Caco-2 (cell line): ENCODE measurements around the gene SETD1A. TPM values are rescaled to one million over a fixed set of nuclear protein-coding genes. Genes with fewer than 3 reads are reported as not detected.

Experiments used
- BruUV-seq: library from RNA; stranded (reverse); fragments of 400-500 nt; replicated peaks from 2 replicates; lab custom pipeline; 2021; lab: Mats Ljungman, UMichigan
- CTCF ChIA-PET: fragments of 300-600 bp; sonication (Branson Sonifier 250); formaldehyde crosslinking; loops from one replicate; lab custom pipeline; 2022; ENCODE audit warnings: antibody characterized with exemption; lab: Charles Lee
- POLR2A ChIA-PET: fragments of 300-600 bp; sonication (Branson Sonifier 250); formaldehyde crosslinking; loops from one replicate; lab custom pipeline; 2022; ENCODE audit warnings: antibody characterized with exemption; lab: Charles Lee
- DNase-seq, 2 experiments: peaks; one replicate each; pipeline versions ENCODE4 v3.0.0 to v3.0.0-alpha.2; 2020 to 2022
- H3K27me3 ChIP-seq: replicated peaks from 2 replicates; pipeline ENCODE4 v1.6.0; 2011; ENCODE audit warnings: low read length; ENCODE audit not compliant: control insufficient read depth, insufficient read depth
- H3K36me3 ChIP-seq: 2 replicates; pipeline ENCODE4 v1.5.1; 2011; ENCODE audit warnings: low read length; ENCODE audit not compliant: control insufficient read depth, insufficient read depth
- H3K4me1 ChIP-seq: fragments of 250-450 bp; sonication (Bioruptor Pico); 2 replicates; pipeline ENCODE4 v1.5.1; 2020; ENCODE audit warnings: mild to moderate bottlenecking
- H3K4me3 ChIP-seq: 2 replicates; pipeline ENCODE4 v1.5.1; 2011; ENCODE audit warnings: low read depth, mild to moderate bottlenecking, control low read depth, low read length
- H3K9me3 ChIP-seq: fragments of 250-450 bp; sonication (Bioruptor Pico); 2 replicates; pipeline ENCODE4 v1.5.1; 2020; ENCODE audit warnings: mild to moderate bottlenecking, moderate library complexity
- H3K27ac Mint-ChIP-seq: one replicate; pipeline ENCODE4 v1.8.0; 2022; ENCODE audit warnings: mixed read lengths; ENCODE audit not compliant: unreplicated experiment
- H3K27me3 Mint-ChIP-seq: one replicate; pipeline ENCODE4 v1.8.0; 2022; ENCODE audit warnings: mixed read lengths; ENCODE audit not compliant: insufficient read depth, unreplicated experiment
- H3K36me3 Mint-ChIP-seq: one replicate; pipeline ENCODE4 v1.8.0; 2022; ENCODE audit warnings: mild to moderate bottlenecking, mixed read lengths; ENCODE audit not compliant: insufficient read depth, unreplicated experiment
- H3K4me1 Mint-ChIP-seq: one replicate; pipeline ENCODE4 v1.8.0; 2022; ENCODE audit warnings: low read depth, mixed read lengths; ENCODE audit not compliant: unreplicated experiment
- H3K4me3 Mint-ChIP-seq: one replicate; pipeline ENCODE4 v1.8.0; 2022; ENCODE audit warnings: mild to moderate bottlenecking, moderate library complexity, mixed read lengths; ENCODE audit not compliant: unreplicated experiment
- H3K9me3 Mint-ChIP-seq: one replicate; pipeline ENCODE4 v1.8.0; 2022; ENCODE audit warnings: mixed read lengths; ENCODE audit not compliant: unreplicated experiment
- intact Hi-C: fragments of 100-400 bp; cut with micrococcal nuclease; formaldehyde crosslinking; loops from one replicate; pipeline ENCODE4 v1.10.0; 2022; ENCODE audit not compliant: unreplicated experiment
- total RNA-seq: library from RNA; stranded (reverse); gene quantifications from 2 replicates; pipeline ENCODE4 v1.2.3, GENCODE V29; 2022
- TF ChIP-seq, protein P1 (sequence below), 2 experiments: fragments of 200-600 bp in 1 of 2; IDR thresholded peaks; 1 replicate in 1 of 2; 2 replicates in 1 of 2; pipeline versions ENCODE4 v1.5.1 to v1.8.0; 2011 to 2022; ENCODE audit warnings: antibody characterized with exemption in 1 of 2, control low read depth in 1 of 2, inconsistent platforms in 1 of 2, low read depth in 1 of 2, low read length in 1 of 2, mild to moderate bottlenecking in 1 of 2, moderate library complexity in 1 of 2; ENCODE audit not compliant: insufficient read depth in 1 of 2, severe bottlenecking in 1 of 2, unreplicated experiment in 1 of 2

The SETD1A gene
- total RNA-seq, 1 experiment from 2014 or later: 21.5 TPM

DNA sequence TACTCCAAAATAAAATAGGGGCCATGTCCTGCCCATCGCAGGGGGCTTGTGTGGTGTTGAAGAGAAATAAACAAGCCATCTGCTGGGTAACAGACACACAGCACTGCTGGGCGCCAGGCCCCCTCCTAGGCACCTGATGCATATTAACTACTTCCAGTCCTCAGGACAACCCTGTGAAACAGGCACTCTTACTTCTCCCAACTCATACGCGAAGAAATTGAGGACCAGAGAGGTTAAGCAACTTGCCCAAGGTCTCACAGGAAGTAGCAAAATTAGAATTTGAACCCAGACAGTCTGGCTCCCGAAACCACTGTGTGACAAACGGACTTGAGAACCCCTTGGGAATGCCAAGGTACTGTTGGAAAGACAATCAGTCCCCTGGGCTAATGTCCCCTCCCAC is 50.1 kb downstream of the SETD1A start:
- no peaks in the 10 kb centered on the region for H3K9me3 Mint-ChIP-seq
- no peaks in the 10 kb centered on the region for H3K4me1 ChIP-seq
- peaks cover 12% of the 10 kb centered on the region for H3K4me1 Mint-ChIP-seq
- no peak overlapping the region for H3K4me3 ChIP-seq
- TF ChIP-seq, protein P1, sequence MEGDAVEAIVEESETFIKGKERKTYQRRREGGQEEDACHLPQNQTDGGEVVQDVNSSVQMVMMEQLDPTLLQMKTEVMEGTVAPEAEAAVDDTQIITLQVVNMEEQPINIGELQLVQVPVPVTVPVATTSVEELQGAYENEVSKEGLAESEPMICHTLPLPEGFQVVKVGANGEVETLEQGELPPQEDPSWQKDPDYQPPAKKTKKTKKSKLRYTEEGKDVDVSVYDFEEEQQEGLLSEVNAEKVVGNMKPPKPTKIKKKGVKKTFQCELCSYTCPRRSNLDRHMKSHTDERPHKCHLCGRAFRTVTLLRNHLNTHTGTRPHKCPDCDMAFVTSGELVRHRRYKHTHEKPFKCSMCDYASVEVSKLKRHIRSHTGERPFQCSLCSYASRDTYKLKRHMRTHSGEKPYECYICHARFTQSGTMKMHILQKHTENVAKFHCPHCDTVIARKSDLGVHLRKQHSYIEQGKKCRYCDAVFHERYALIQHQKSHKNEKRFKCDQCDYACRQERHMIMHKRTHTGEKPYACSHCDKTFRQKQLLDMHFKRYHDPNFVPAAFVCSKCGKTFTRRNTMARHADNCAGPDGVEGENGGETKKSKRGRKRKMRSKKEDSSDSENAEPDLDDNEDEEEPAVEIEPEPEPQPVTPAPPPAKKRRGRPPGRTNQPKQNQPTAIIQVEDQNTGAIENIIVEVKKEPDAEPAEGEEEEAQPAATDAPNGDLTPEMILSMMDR (IDR thresholded peaks at IDR 0.05; ENCODE audit: insufficient read depth in 1 of 2, low read depth in 1 of 2, low read length in 1 of 2, severe bottlenecking in 1 of 2, unreplicated experiment in 1 of 2): no peak
- no peaks in the 10 kb centered on the region for H3K36me3 Mint-ChIP-seq
- no peak overlapping the region for H3K4me3 Mint-ChIP-seq
- CTCF ChIA-PET: no interaction called here
- POLR2A ChIA-PET: no interaction called here
- intact Hi-C loops: no loop called here
- no peaks in the 10 kb centered on the region for H3K9me3 ChIP-seq
- H3K36me3 ChIP-seq: no peaks in the 10 kb centered on the region
- no TSS peak for BruUV-seq
- H3K27me3 ChIP-seq: no peaks in the 10 kb centered on the region
- peaks cover 9% of the 10 kb centered on the region for H3K27me3 Mint-ChIP-seq
- no peak overlapping the region for H3K27ac Mint-ChIP-seq
- DNase-seq: no peak

DNA sequence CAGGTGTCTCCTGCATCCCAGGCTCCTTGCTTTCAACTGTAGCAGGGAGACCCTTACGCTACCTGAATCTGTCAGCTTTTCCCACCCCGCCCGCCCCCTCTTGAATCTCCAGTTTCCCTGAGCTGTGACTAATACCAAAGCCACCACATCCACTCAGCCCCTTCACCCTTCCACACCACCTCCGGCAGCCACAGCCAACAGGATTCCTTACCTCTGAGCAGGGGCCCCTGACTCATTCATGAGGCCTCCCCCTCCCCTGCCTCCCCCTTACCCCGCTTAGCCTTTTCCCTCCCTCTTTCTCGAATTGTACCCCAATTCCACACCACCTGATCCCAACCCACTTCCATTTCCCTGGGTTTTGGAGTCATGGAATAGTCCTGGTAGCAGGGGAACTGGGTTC is 50.6 kb downstream of the SETD1A start:
- H3K4me1 ChIP-seq: no peaks in the 10 kb centered on the region
- DNase-seq: no peak
- no peak overlapping the region for H3K4me3 ChIP-seq
- TF ChIP-seq, protein P1 (IDR thresholded peaks at IDR 0.05; ENCODE audit: insufficient read depth in 1 of 2, low read depth in 1 of 2, low read length in 1 of 2, severe bottlenecking in 1 of 2, unreplicated experiment in 1 of 2): no peak
- CTCF ChIA-PET: no interaction called here
- H3K36me3 ChIP-seq: no peaks in the 10 kb centered on the region
- H3K4me1 Mint-ChIP-seq: peaks cover 12% of the 10 kb centered on the region
- no peaks in the 10 kb centered on the region for H3K9me3 ChIP-seq
- peaks cover 9% of the 10 kb centered on the region for H3K27me3 Mint-ChIP-seq
- POLR2A ChIA-PET: interaction anchor here (0.6 kb wide), 1 partner anchor 77 kb away, joined by 3 read pairs; no protein-coding TSS in a partner anchor
- H3K27ac Mint-ChIP-seq: no peak overlapping the region
- no peaks in the 10 kb centered on the region for H3K36me3 Mint-ChIP-seq
- H3K27me3 ChIP-seq: no peaks in the 10 kb centered on the region
- H3K4me3 Mint-ChIP-seq: no peak overlapping the region
- no peaks in the 10 kb centered on the region for H3K9me3 Mint-ChIP-seq
- BruUV-seq: no TSS peak
- intact Hi-C loops: no loop called here

- TF ChIP-seq, protein P1 (IDR thresholded peaks at IDR 0.05; ENCODE audit: insufficient read depth in 1 of 2, low read depth in 1 of 2, low read length in 1 of 2, severe bottlenecking in 1 of 2, unreplicated experiment in 1 of 2): no peak
- no peaks in the 10 kb centered on the region for H3K36me3 Mint-ChIP-seq
- Histone ChIP-seq H3K27me3 (no peaks in the 10 kb centered on the region), H3K36me3 (no peaks in the 10 kb centered on the region), H3K4me3 (no peak overlapping the region), H3K4me1 (no peaks in the 10 kb centered on the region), H3K9me3 (no peaks in the 10 kb centered on the region)
- no peak overlapping the region for H3K27ac Mint-ChIP-seq
- peaks cover 13% of the 10 kb centered on the region for H3K27me3 Mint-ChIP-seq
- H3K4me1 Mint-ChIP-seq: peaks cover 12% of the 10 kb centered on the region
- H3K9me3 Mint-ChIP-seq: no peaks in the 10 kb centered on the region
- no peak for DNase-seq
- no TSS peak for BruUV-seq
- CTCF ChIA-PET: no interaction called here
- no peak overlapping the region for H3K4me3 Mint-ChIP-seq
- POLR2A ChIA-PET: interaction anchor here (0.6 kb wide), 1 partner anchor 77 kb away, joined by 3 read pairs; no protein-coding TSS in a partner anchor
- intact Hi-C loops: no loop called here
Measured at GRCh38 chr16:31008551-31008950, 51.0 kb downstream of the SETD1A start.
